Measurements from ENCODE around the gene PADI3. TPM values are rescaled to one million over a fixed set of nuclear protein-coding genes. Genes with fewer than 3 reads are reported as not detected.

PADI3 gene
- total and polyA plus RNA-seq, 2 of the 13 experiments (the other 11 are each of a cell fraction or from before 2014, with no cell fraction given) = not detected

DNA sequence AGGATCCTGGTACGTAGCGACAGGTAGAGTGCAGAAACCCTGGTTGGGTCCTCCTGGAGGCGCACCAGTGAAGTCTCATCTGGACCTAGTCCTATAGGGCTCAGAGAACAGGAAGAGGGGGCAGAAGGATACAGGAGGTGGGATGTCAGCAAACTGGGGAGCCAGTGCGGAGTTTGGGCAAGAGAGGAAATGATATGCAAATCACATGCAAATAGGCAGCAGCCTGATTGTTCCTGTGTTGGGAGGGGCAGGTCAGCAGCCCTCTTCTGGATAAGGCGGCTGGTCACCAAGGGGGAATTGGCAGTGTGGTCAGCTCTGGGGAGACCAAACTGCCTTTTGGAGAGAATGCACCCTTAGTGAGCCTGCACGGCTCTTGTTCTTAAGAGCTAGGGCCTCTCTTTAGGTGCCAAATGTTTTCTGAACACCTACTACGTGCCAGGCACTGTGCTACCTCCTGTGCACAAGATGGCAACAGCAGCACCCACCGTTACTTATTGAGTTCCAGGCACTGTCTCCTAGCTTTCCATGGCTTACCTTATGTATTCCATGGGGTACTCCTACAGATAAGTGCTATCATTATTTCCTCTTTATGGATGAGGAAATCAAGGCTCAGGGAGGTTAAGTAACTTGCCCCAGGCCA lies 18.1 kb upstream of the PADI3 start (continued):
- TF ChIP-seq, protein P1, sequence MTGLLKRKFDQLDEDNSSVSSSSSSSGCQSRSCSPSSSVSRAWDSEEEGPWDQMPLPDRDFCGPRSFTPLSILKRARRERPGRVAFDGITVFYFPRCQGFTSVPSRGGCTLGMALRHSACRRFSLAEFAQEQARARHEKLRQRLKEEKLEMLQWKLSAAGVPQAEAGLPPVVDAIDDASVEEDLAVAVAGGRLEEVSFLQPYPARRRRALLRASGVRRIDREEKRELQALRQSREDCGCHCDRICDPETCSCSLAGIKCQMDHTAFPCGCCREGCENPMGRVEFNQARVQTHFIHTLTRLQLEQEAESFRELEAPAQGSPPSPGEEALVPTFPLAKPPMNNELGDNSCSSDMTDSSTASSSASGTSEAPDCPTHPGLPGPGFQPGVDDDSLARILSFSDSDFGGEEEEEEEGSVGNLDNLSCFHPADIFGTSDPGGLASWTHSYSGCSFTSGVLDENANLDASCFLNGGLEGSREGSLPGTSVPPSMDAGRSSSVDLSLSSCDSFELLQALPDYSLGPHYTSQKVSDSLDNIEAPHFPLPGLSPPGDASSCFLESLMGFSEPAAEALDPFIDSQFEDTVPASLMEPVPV (CRISPR knock-in tag; IDR thresholded peaks at IDR 0.05) = no peak
- no peak for TF ChIP-seq MIXL1 (CRISPR knock-in tag; IDR thresholded peaks at IDR 0.05)
- TF ChIP-seq, protein P2, sequence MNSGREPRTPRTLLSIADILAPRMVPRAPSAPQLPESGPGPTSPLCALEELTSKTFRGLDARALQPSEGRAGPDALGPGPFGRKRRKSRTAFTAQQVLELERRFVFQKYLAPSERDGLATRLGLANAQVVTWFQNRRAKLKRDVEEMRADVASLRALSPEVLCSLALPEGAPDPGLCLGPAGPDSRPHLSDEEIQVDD (CRISPR knock-in tag; IDR thresholded peaks at IDR 0.05; ENCODE audit: borderline replicate concordance) = no peak

DNA sequence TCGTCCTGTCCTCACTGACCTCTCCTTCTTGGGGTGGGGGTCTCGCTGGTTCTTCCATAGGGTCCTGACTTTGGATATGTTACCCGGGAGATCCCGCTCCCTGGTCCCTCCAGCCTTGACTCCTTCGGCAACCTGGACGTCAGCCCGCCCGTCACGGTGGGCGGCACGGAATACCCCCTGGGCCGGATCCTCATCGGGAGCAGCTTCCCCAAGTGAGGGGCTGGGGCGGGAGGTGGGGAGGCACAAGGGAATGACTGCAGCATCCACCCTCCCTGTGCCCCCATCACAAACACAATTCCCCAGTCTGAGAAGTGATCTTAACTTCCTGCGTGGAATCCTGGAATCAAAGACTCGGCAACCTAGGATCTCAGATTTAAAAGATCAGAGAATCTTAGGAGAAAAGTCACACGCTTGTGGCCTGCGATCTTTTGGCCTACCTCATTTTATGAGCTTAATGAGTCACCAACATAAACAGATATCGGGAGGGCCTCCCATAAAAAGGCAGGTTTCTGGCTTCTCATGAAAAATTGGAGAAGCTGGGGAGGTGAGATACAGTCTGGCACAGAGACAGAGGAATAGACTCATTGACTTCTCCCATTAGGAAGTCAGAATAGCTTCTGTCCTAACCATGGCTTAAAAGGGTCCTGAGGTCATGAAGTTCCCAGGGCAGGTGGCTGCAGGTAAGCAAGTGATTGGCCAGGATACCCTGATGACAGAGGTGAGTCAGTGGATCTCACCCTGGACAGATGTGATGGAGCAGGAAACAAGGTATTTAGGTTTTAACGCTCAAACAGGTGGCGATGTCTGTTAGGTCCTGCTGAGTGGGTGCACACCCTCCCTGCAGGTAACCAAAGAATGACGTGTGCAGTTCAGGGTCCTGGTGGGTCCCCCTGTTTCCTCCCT lies 15.9 kb upstream of the PADI3 start:
- CTCF ChIA-PET (ENCODE audit: low intra/inter-chr PET ratio, low total read pairs) = interaction anchor here (0.9 kb wide), 1 partner anchor 106 kb away, joined by 3 read pairs; no protein-coding TSS in a partner anchor
- in situ Hi-C loops (cut with HindIII; ENCODE audit: extremely low pct_ligation_motif_present, low pct_unique_long_range_greater_than_20kb) (loop anchor here (25.0 kb wide), 1 partner anchor 271 kb away; no protein-coding TSS in a partner anchor), intact Hi-C loops (cut with micrococcal nuclease; ENCODE audit: unreplicated experiment) (no loop called here)
- Histone ChIP-seq H3K27me3 (ENCODE audit: control insufficient read depth in 1 of 2, insufficient read depth in 2 of 2, low read length in 2 of 2) (peaks cover 3 to 17% of the 10 kb centered on the region in 2 experiments; a peak in 3 of 5 replicates), H3K36me3 (replicated peaks in 1 of 2; ENCODE audit: control insufficient read depth in 1 of 2, insufficient read depth in 2 of 2, low read length in 2 of 2) (no peaks in the 10 kb centered on the region), H3K27ac (ENCODE audit: extremely low read length, insufficient read depth, low read length) (no peak overlapping the region), H4K20me1 (ENCODE audit: insufficient read depth, low read length) (no peaks in the 10 kb centered on the region), H3K4me2 (ENCODE audit: low read depth, low read length) (no peak overlapping the region), H2AFZ (ENCODE audit: low read length) (no peak overlapping the region), H3K4me3 (replicated peaks in 1 of 3; ENCODE audit: insufficient read depth in 1 of 3, low read depth in 2 of 3, low read length in 3 of 3) (no peak overlapping the region), H3K79me2 (ENCODE audit: insufficient read depth, low read length) (no peaks in the 10 kb centered on the region), H3K4me1 (ENCODE audit: insufficient read depth, low read length) (peaks cover 7% of the 10 kb centered on the region; the same call in 1 of the 2 replicates), H3K9me3 (ENCODE audit: low read length) (no peaks in the 10 kb centered on the region), H3K9ac (ENCODE audit: insufficient read depth, low read depth, low read length) (no peak overlapping the region)
- FAIRE-seq = no peak
- BruUV-seq (replicated peaks) = no TSS peak
- POLR2A ChIA-PET = no interaction called here
- no peak for DNase-seq (ENCODE audit: low spot score)
- WGBS (ENCODE audit: low lambda C conversion rate) = 54% methylated on average over 18 of the region's 22 CpGs
- no peak for ATAC-seq
- TF ChIP-seq ZNF232 (CRISPR knock-in tag; IDR thresholded peaks at IDR 0.05; ENCODE audit: borderline replicate concordance) = no peak
- no peak for TF ChIP-seq ZNF234 (CRISPR knock-in tag; conservative IDR thresholded peaks at IDR 0.05)
- no peak for TF ChIP-seq SATB2 (CRISPR knock-in tag; IDR thresholded peaks at IDR 0.05)
- TF ChIP-seq POLR2AphosphoS2 (IDR thresholded peaks at IDR 0.05; ENCODE audit: low read depth, low read length) = no peak
- no peak for TF ChIP-seq KAT8 (CRISPR knock-in tag; IDR thresholded peaks at IDR 0.05)
- TF ChIP-seq U2AF1 (optimal IDR thresholded peaks at IDR 0.05; ENCODE audit: low read depth, low read length) = no peak
- TF ChIP-seq PITX1 (CRISPR knock-in tag; IDR thresholded peaks at IDR 0.05) = no peak
- TF ChIP-seq ZNF136 (CRISPR knock-in tag; IDR thresholded peaks at IDR 0.05; ENCODE audit: low read depth) = no peak
- TF ChIP-seq, protein P3, sequence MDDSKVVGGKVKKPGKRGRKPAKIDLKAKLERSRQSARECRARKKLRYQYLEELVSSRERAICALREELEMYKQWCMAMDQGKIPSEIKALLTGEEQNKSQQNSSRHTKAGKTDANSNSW (CRISPR knock-in tag; IDR thresholded peaks at IDR 0.05; ENCODE audit: borderline replicate concordance) = no peak
- TF ChIP-seq, protein P4, sequence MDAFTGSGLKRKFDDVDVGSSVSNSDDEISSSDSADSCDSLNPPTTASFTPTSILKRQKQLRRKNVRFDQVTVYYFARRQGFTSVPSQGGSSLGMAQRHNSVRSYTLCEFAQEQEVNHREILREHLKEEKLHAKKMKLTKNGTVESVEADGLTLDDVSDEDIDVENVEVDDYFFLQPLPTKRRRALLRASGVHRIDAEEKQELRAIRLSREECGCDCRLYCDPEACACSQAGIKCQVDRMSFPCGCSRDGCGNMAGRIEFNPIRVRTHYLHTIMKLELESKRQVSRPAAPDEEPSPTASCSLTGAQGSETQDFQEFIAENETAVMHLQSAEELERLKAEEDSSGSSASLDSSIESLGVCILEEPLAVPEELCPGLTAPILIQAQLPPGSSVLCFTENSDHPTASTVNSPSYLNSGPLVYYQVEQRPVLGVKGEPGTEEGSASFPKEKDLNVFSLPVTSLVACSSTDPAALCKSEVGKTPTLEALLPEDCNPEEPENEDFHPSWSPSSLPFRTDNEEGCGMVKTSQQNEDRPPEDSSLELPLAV (CRISPR knock-in tag; conservative IDR thresholded peaks at IDR 0.05; ENCODE audit: low read depth) = no peak
- TF ChIP-seq ZNF460 (CRISPR knock-in tag; IDR thresholded peaks at IDR 0.05; ENCODE audit: borderline replicate concordance) = no peak
- TF ChIP-seq NR2C2 (CRISPR knock-in tag; IDR thresholded peaks at IDR 0.05; ENCODE audit: borderline replicate concordance) = no peak
- TF ChIP-seq, protein P5, sequence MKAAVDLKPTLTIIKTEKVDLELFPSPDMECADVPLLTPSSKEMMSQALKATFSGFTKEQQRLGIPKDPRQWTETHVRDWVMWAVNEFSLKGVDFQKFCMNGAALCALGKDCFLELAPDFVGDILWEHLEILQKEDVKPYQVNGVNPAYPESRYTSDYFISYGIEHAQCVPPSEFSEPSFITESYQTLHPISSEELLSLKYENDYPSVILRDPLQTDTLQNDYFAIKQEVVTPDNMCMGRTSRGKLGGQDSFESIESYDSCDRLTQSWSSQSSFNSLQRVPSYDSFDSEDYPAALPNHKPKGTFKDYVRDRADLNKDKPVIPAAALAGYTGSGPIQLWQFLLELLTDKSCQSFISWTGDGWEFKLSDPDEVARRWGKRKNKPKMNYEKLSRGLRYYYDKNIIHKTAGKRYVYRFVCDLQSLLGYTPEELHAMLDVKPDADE (CRISPR knock-in tag; IDR thresholded peaks at IDR 0.05) = no peak

All from HepG2 (cell line).